Measurements from ENCODE around the gene DHDH.
A peak's percentile ranks its signal among the peaks of the same experiment; 100 is the strongest.
"Not testable (repeated sequence)": the region's sequence is repeated elsewhere in the genome, so short reads cannot be mapped to it uniquely, and the experiment has no call there.

Gene DHDH

GRCh38 chr19:48900477-48901406, 32.8 kb upstream of the DHDH start:
- peaks cover 12% of the 10 kb centered on the region; the same call in 1 of the 2 replicates for H3K79me2 ChIP-seq (ENCODE audit: insufficient read depth, low read length)
- peak overlapping the region; percentile 97 for H3K4me3 ChIP-seq (ENCODE audit: insufficient read depth, low read length, poor library complexity, severe bottlenecking)
- H3K9me2 ChIP-seq (replicated peaks; ENCODE audit: insufficient read depth, low read length), result no peaks in the 10 kb centered on the region
- peak overlapping the region; percentile 86 for H3K4me2 ChIP-seq (ENCODE audit: low read depth, low read length, poor library complexity, severe bottlenecking)
- no peak overlapping the region for H2AFZ ChIP-seq (ENCODE audit: low read depth, low read length, severe bottlenecking)
- no peaks in the 10 kb centered on the region for H4K20me1 ChIP-seq (ENCODE audit: low read depth, low read length)
- H3K9ac ChIP-seq (ENCODE audit: low read length), result peak overlapping the region; percentile 82
- no peaks in the 10 kb centered on the region for H3K9me3 ChIP-seq (ENCODE audit: insufficient read depth, low read length)
- no peak for TF ChIP-seq EZH2phosphoT487 (conservative IDR thresholded peaks at IDR 0.05; ENCODE audit: low read length)
- TF ChIP-seq, protein P1, sequence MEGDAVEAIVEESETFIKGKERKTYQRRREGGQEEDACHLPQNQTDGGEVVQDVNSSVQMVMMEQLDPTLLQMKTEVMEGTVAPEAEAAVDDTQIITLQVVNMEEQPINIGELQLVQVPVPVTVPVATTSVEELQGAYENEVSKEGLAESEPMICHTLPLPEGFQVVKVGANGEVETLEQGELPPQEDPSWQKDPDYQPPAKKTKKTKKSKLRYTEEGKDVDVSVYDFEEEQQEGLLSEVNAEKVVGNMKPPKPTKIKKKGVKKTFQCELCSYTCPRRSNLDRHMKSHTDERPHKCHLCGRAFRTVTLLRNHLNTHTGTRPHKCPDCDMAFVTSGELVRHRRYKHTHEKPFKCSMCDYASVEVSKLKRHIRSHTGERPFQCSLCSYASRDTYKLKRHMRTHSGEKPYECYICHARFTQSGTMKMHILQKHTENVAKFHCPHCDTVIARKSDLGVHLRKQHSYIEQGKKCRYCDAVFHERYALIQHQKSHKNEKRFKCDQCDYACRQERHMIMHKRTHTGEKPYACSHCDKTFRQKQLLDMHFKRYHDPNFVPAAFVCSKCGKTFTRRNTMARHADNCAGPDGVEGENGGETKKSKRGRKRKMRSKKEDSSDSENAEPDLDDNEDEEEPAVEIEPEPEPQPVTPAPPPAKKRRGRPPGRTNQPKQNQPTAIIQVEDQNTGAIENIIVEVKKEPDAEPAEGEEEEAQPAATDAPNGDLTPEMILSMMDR (IDR thresholded peaks at IDR 0.05; ENCODE audit: insufficient read depth, low read length, poor library complexity, severe bottlenecking), result no peak
- no peaks in the 10 kb centered on the region for H3F3A ChIP-seq (ENCODE audit: insufficient read depth)
- peak overlapping the region; percentile 48 for H3K27ac ChIP-seq (ENCODE audit: low read depth, low read length)
- no peaks in the 10 kb centered on the region for H3K27me3 ChIP-seq (ENCODE audit: low read length)
- no peaks in the 10 kb centered on the region for H3K36me3 ChIP-seq (ENCODE audit: low read length)

DNA sequence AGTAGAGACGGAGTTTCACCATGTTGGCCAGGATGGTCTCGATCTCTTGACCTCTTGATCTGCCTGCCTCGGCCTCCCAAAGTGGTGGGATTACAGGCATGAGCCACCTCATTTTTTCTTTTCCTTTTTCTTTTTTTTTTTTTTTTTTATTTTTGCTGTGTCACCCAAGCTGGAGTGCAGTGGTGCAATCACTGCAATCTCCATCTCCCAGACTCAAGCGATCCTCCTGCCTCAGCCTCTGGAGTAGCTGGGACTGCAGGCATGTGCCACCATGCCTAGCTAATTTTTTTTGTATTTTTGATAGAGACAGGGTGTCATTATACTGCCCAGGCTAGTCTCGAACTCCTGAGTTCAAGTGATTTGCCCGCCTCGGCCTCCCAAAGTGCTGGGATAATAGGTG, 31.2 kb upstream of the DHDH start:
- not testable (repeated sequence) for H3K9me3 ChIP-seq (ENCODE audit: insufficient read depth, low read length); H3K36me3 ChIP-seq (ENCODE audit: low read length); H3K4me3 ChIP-seq (ENCODE audit: insufficient read depth, low read length, poor library complexity, severe bottlenecking); H3K27ac ChIP-seq (ENCODE audit: low read depth, low read length); H2AFZ ChIP-seq (ENCODE audit: low read depth, low read length, severe bottlenecking); H4K20me1 ChIP-seq (ENCODE audit: low read depth, low read length); H3F3A ChIP-seq (ENCODE audit: insufficient read depth); H3K27me3 ChIP-seq (ENCODE audit: low read length); H3K9ac ChIP-seq (ENCODE audit: low read length); H3K9me2 ChIP-seq (replicated peaks; ENCODE audit: insufficient read depth, low read length); H3K4me2 ChIP-seq (ENCODE audit: low read depth, low read length, poor library complexity, severe bottlenecking)
- peaks cover 12% of the 10 kb centered on the region; the same call in 1 of the 2 replicates for H3K79me2 ChIP-seq (ENCODE audit: insufficient read depth, low read length)

DNA sequence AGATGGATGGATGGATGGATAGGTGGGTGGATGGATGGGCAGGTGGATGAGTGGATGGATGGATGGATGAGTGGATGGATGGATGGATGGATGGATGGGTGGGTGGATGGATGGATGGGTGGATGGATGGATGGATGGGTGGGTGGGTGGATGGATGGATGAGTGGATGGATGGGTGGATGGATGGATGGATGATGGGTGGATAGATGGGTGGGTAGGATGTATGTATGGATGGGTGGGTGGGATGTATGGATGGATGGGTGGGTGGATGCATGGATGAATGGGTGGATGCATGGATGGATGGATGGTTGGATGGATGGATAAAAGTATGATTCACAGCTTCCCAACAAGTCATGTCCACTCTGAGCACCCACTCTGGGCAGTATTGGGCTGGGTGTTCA, 29.7 kb upstream of the DHDH start:
- not testable (repeated sequence) for H3K27ac ChIP-seq (ENCODE audit: low read depth, low read length); H3K36me3 ChIP-seq (ENCODE audit: low read length); H3K4me2 ChIP-seq (ENCODE audit: low read depth, low read length, poor library complexity, severe bottlenecking); H3K9me3 ChIP-seq (ENCODE audit: insufficient read depth, low read length); H3K9me2 ChIP-seq (replicated peaks; ENCODE audit: insufficient read depth, low read length); H2AFZ ChIP-seq (ENCODE audit: low read depth, low read length, severe bottlenecking); H3F3A ChIP-seq (ENCODE audit: insufficient read depth); H3K27me3 ChIP-seq (ENCODE audit: low read length); H3K9ac ChIP-seq (ENCODE audit: low read length); H3K4me3 ChIP-seq (ENCODE audit: insufficient read depth, low read length, poor library complexity, severe bottlenecking); H4K20me1 ChIP-seq (ENCODE audit: low read depth, low read length)
- peaks cover 12% of the 10 kb centered on the region; the same call in 1 of the 2 replicates for H3K79me2 ChIP-seq (ENCODE audit: insufficient read depth, low read length)

DNA sequence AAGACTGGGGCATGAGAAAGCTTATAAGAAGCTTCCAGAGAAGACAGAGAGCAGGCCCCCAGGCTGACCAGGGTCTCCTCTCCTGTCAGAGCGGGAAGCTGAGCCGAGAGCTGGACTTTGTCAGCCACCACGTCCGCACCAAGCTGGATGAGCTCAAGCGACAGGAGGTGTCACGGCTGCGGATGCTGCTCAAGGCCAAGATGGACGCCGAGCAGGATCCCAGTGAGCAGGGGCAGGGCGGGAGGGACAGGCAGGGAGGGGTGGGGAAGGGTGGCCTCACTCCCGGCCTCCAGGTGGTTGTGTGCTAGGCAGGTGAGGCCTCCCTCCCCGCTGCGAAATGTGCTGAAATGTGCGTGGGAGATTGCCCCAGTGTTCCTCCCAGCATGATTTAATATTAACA, 27.8 kb upstream of the DHDH start:
- H4K20me1 ChIP-seq (ENCODE audit: low read depth, low read length), result no peaks in the 10 kb centered on the region
- no peak overlapping the region for H3K27ac ChIP-seq (ENCODE audit: low read depth, low read length)
- H3K4me2 ChIP-seq (ENCODE audit: low read depth, low read length, poor library complexity, severe bottlenecking), result no peak overlapping the region
- H3K9me3 ChIP-seq (ENCODE audit: insufficient read depth, low read length), result no peaks in the 10 kb centered on the region
- H3K36me3 ChIP-seq (ENCODE audit: low read length), result 0 out of 2 replicates have a peak, but pooled peaks cover under 1% of the 10 kb centered on the region
- H2AFZ ChIP-seq (ENCODE audit: low read depth, low read length, severe bottlenecking), result no peak overlapping the region
- H3K79me2 ChIP-seq (ENCODE audit: insufficient read depth, low read length), result peaks cover 7% of the 10 kb centered on the region; the same call in 1 of the 2 replicates
- TF ChIP-seq, protein P1 (IDR thresholded peaks at IDR 0.05; ENCODE audit: insufficient read depth, low read length, poor library complexity, severe bottlenecking), result no peak
- no peak for TF ChIP-seq EZH2phosphoT487 (conservative IDR thresholded peaks at IDR 0.05; ENCODE audit: low read length)
- H3F3A ChIP-seq (ENCODE audit: insufficient read depth), result peaks cover 7% of the 10 kb centered on the region
- no peak overlapping the region for H3K9ac ChIP-seq (ENCODE audit: low read length)
- H3K4me3 ChIP-seq (ENCODE audit: insufficient read depth, low read length, poor library complexity, severe bottlenecking), result no peak overlapping the region
- H3K9me2 ChIP-seq (replicated peaks; ENCODE audit: insufficient read depth, low read length), result no peaks in the 10 kb centered on the region
- H3K27me3 ChIP-seq (ENCODE audit: low read length), result no peaks in the 10 kb centered on the region
